HepG2 (cell line): ENCODE results near the gene LTB4R2. TPM values are rescaled to one million over a fixed set of nuclear protein-coding genes. Genes with fewer than 3 reads are reported as not detected.

Experiments
- DZIP1 ChIP-seq: sonication (generic); formaldehyde crosslinking; IDR thresholded peaks from 2 replicates; pipeline ENCODE4 v1.5.0; 2020; ENCODE audit warnings: mild to moderate bottlenecking, missing genetic modification reagents
- ELF4 ChIP-seq: sonication (generic); formaldehyde crosslinking; IDR thresholded peaks from 2 replicates; pipeline ENCODE4 v1.5.0; 2020; ENCODE audit warnings: missing genetic modification reagents, mild to moderate bottlenecking, moderate library complexity, borderline replicate concordance
- FOXK1 ChIP-seq: sonication (generic); formaldehyde crosslinking; IDR thresholded peaks from 2 replicates; pipeline ENCODE4 v1.4.0; 2020; ENCODE audit warnings: low read depth, missing genetic modification reagents, borderline replicate concordance
- IKZF4 ChIP-seq: sonication (generic); formaldehyde crosslinking; IDR thresholded peaks from 2 replicates; pipeline ENCODE4 v1.5.1; 2020; ENCODE audit warnings: borderline replicate concordance, mild to moderate bottlenecking, low read depth, missing genetic modification reagents; ENCODE audit errors: not compliant biosample characterization
- MTA1 ChIP-seq: sonication (generic); formaldehyde crosslinking; IDR thresholded peaks from 2 replicates; pipeline ENCODE4 v1.4.0; 2020; ENCODE audit warnings: missing genetic modification reagents, mild to moderate bottlenecking, borderline replicate concordance
- ONECUT2 ChIP-seq: sonication (generic); formaldehyde crosslinking; IDR thresholded peaks from 2 replicates; pipeline ENCODE4 v1.4.0; 2020; ENCODE audit warnings: missing genetic modification reagents
- PRPF4 ChIP-seq: fragments of 200-400 bp; formaldehyde crosslinking; IDR thresholded peaks from 2 replicates; pipeline ENCODE4 v1.6.1; 2016; ENCODE audit warnings: low read length, low read depth; ENCODE audit not compliant: poor library complexity, severe bottlenecking
- SUZ12 ChIP-seq: fragments of 150-350 bp; IDR thresholded peaks from 2 replicates; pipeline ENCODE4 v1.6.1; 2014; ENCODE audit warnings: low read depth, low read length
- TBP ChIP-seq: sonication (generic); formaldehyde crosslinking; IDR thresholded peaks from 2 replicates; pipeline ENCODE4 v1.5.0; 2020; ENCODE audit warnings: missing genetic modification reagents
- YEATS2 ChIP-seq: sonication (generic); formaldehyde crosslinking; IDR thresholded peaks from 2 replicates; pipeline ENCODE4 v1.4.0; 2020; ENCODE audit warnings: missing genetic modification reagents, borderline replicate concordance
- ZBTB33 ChIP-seq: sonication (generic); formaldehyde crosslinking; IDR thresholded peaks from 2 replicates; pipeline ENCODE4 v1.4.0; 2020; ENCODE audit warnings: missing genetic modification reagents
- ZBTB7A ChIP-seq: sonication (generic); formaldehyde crosslinking; IDR thresholded peaks from 2 replicates; pipeline ENCODE4 v1.8.0; 2022; ENCODE audit warnings: mild to moderate bottlenecking, missing genetic modification reagents
- ZFP41 ChIP-seq: sonication (generic); formaldehyde crosslinking; IDR thresholded peaks from 2 replicates; pipeline ENCODE4 v1.4.0; 2020; ENCODE audit warnings: mild to moderate bottlenecking, missing genetic modification reagents, borderline replicate concordance
- ZFP62 ChIP-seq: sonication (generic); formaldehyde crosslinking; IDR thresholded peaks from 2 replicates; pipeline ENCODE4 v1.4.0; 2020; ENCODE audit warnings: missing genetic modification reagents
- ZNF143 ChIP-seq: sonication (generic); formaldehyde crosslinking; IDR thresholded peaks from 2 replicates; pipeline ENCODE4 v1.4.0; 2020; ENCODE audit warnings: missing genetic modification reagents
- ZNF430 ChIP-seq: sonication (generic); formaldehyde crosslinking; IDR thresholded peaks from 2 replicates; pipeline ENCODE4 v1.9.0; 2021; ENCODE audit warnings: mild to moderate bottlenecking, missing genetic modification reagents
- ZNF446 ChIP-seq: sonication (generic); formaldehyde crosslinking; IDR thresholded peaks from 2 replicates; pipeline ENCODE4 v1.5.0; 2020; ENCODE audit warnings: mild to moderate bottlenecking, missing genetic modification reagents
- ZNF605 ChIP-seq: sonication (generic); formaldehyde crosslinking; IDR thresholded peaks from 2 replicates; pipeline ENCODE4 v1.8.0; 2022; ENCODE audit warnings: mild to moderate bottlenecking, missing genetic modification reagents
- polyA plus RNA-seq, 8 experiments: library from polyadenylated mRNA; depleted of rRNA in 3 of 8; stranded (reverse) in 7 of 8; unstranded in 1 of 8; fragments of >200 nt; fragmentation: Illumina TruSeq in 4 of 8; extraction: Trizol in 4 of 8; gene quantifications; 2 replicates each; pipeline versions ENCODE4 v1.2.1 to v1.2.3, GENCODE V29; 2011 to 2016; ENCODE audit warnings: low read depth in 4 of 8, missing spikeins in 1 of 8, mixed read lengths in 1 of 8; ENCODE audit not compliant: insufficient read depth in 1 of 8
- total RNA-seq, 5 experiments: library from RNA; depleted of rRNA; stranded (reverse); fragments of >200 nt; fragmentation: Illumina TruSeq; extraction: Trizol; gene quantifications; 2 replicates each; pipeline ENCODE4 v1.2.3, GENCODE V29; 2016; ENCODE audit warnings: low read depth in 1 of 5
- TF ChIP-seq, protein P1 (sequence below): sonication (generic); formaldehyde crosslinking; conservative IDR thresholded peaks from 2 replicates; pipeline ENCODE4 v1.4.0; 2020; ENCODE audit warnings: missing genetic modification reagents
- TF ChIP-seq, protein P2 (sequence below): sonication (generic); formaldehyde crosslinking; IDR thresholded peaks from 2 replicates; pipeline ENCODE4 v1.8.1; 2022; ENCODE audit warnings: mild to moderate bottlenecking, missing genetic modification reagents

The LTB4R2 gene
- total and polyA plus RNA-seq, 2 of the 13 experiments (the other 11 are each of a cell fraction or from before 2014, with no cell fraction given), result 3.9 to 6.9 TPM

DNA sequence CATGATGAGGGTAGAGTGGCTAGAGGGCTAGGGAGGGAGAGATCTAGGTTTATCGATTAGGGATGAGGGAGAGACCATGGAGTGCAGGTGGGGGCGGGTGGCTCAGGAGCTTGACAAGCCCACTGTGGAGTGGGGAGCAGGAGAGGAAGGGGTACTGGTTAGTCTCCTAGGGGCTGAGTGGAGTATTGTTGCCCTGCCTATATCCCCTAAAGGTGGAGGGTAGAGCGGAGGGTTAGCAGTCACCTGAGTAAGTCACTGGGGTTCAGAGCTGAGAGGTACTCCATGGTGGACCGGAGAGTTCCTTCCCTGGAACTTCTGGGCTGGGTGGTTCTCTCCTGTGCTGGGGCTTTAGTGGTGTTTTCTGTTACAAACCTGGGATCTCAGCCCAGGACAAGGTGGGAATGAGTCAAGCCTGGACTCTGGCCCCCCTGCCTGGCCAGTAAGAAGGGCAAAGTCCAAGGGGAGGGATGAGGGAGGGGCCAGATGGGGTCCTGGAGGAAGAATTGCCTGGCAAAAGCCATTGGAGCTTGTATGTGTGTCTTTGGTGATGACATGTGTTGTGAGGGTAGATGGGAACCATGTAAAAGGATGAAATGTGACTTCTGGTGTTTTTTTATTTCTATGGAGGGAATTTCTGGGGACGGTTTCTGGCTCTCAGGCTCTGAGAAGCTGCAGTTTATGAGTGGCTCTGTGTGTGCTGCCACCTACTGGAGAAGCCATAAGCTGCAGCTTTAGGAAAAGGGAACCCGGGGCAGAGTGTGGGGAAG lies 2.2 kb upstream of the LTB4R2 start, which contains the start of gene CIDEB (continued):
- no peak for TF ChIP-seq ZFP62 (CRISPR knock-in tag)
- peak; percentile 99 for TF ChIP-seq ZNF430 (CRISPR knock-in tag)
- TF ChIP-seq DZIP1 (CRISPR knock-in tag), result peak; percentile 95
- peak; percentile 51 for TF ChIP-seq PRPF4
- peak; percentile 97 for TF ChIP-seq MTA1 (CRISPR knock-in tag)
- TF ChIP-seq ZBTB7A, result peak; percentile 84
- peak; percentile 93 for TF ChIP-seq YEATS2 (CRISPR knock-in tag)
- peak; percentile 79 for TF ChIP-seq IKZF4
- TF ChIP-seq ONECUT2 (CRISPR knock-in tag), result peak; percentile 78
- no peak for TF ChIP-seq TBP (CRISPR knock-in tag)
- TF ChIP-seq, protein P1, sequence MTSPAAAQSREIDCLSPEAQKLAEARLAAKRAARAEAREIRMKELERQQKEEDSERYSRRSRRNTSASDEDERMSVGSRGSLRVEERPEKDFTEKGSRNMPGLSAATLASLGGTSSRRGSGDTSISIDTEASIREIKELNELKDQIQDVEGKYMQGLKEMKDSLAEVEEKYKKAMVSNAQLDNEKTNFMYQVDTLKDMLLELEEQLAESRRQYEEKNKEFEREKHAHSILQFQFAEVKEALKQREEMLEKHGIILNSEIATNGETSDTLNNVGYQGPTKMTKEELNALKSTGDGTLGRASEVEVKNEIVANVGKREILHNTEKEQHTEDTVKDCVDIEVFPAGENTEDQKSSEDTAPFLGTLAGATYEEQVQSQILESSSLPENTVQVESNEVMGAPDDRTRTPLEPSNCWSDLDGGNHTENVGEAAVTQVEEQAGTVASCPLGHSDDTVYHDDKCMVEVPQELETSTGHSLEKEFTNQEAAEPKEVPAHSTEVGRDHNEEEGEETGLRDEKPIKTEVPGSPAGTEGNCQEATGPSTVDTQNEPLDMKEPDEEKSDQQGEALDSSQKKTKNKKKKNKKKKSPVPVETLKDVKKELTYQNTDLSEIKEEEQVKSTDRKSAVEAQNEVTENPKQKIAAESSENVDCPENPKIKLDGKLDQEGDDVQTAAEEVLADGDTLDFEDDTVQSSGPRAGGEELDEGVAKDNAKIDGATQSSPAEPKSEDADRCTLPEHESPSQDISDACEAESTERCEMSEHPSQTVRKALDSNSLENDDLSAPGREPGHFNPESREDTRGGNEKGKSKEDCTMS, result peak; percentile 31; the same call in 1 of the 2 replicates
- peak; percentile 56 for TF ChIP-seq ZBTB33 (CRISPR knock-in tag)
- TF ChIP-seq ZNF605 (CRISPR knock-in tag), result peak; percentile 99
- peak; percentile 67; the same call in 1 of the 2 replicates for TF ChIP-seq FOXK1 (CRISPR knock-in tag)
- no peak for TF ChIP-seq SUZ12
- TF ChIP-seq, protein P2, sequence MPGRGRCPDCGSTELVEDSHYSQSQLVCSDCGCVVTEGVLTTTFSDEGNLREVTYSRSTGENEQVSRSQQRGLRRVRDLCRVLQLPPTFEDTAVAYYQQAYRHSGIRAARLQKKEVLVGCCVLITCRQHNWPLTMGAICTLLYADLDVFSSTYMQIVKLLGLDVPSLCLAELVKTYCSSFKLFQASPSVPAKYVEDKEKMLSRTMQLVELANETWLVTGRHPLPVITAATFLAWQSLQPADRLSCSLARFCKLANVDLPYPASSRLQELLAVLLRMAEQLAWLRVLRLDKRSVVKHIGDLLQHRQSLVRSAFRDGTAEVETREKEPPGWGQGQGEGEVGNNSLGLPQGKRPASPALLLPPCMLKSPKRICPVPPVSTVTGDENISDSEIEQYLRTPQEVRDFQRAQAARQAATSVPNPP, result no peak
- peak; percentile 89; the same call in 1 of the 2 replicates for TF ChIP-seq ZFP41 (CRISPR knock-in tag)
- TF ChIP-seq ZNF143 (CRISPR knock-in tag), result no peak; the same call in 1 of the 2 replicates
- peak; percentile 22; the same call in 1 of the 2 replicates for TF ChIP-seq ELF4 (CRISPR knock-in tag)
- TF ChIP-seq ZNF446 (CRISPR knock-in tag), result peak; percentile 75; the same call in 1 of the 2 replicates
